Measurements from ENCODE around the gene NOXA1.
"Not testable (repeated sequence)": the region's sequence is repeated elsewhere in the genome, so short reads cannot be mapped to it uniquely, and the experiment has no call there.

NOXA1 gene, protein sequence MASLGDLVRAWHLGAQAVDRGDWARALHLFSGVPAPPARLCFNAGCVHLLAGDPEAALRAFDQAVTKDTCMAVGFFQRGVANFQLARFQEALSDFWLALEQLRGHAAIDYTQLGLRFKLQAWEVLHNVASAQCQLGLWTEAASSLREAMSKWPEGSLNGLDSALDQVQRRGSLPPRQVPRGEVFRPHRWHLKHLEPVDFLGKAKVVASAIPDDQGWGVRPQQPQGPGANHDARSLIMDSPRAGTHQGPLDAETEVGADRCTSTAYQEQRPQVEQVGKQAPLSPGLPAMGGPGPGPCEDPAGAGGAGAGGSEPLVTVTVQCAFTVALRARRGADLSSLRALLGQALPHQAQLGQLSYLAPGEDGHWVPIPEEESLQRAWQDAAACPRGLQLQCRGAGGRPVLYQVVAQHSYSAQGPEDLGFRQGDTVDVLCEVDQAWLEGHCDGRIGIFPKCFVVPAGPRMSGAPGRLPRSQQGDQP

DNA sequence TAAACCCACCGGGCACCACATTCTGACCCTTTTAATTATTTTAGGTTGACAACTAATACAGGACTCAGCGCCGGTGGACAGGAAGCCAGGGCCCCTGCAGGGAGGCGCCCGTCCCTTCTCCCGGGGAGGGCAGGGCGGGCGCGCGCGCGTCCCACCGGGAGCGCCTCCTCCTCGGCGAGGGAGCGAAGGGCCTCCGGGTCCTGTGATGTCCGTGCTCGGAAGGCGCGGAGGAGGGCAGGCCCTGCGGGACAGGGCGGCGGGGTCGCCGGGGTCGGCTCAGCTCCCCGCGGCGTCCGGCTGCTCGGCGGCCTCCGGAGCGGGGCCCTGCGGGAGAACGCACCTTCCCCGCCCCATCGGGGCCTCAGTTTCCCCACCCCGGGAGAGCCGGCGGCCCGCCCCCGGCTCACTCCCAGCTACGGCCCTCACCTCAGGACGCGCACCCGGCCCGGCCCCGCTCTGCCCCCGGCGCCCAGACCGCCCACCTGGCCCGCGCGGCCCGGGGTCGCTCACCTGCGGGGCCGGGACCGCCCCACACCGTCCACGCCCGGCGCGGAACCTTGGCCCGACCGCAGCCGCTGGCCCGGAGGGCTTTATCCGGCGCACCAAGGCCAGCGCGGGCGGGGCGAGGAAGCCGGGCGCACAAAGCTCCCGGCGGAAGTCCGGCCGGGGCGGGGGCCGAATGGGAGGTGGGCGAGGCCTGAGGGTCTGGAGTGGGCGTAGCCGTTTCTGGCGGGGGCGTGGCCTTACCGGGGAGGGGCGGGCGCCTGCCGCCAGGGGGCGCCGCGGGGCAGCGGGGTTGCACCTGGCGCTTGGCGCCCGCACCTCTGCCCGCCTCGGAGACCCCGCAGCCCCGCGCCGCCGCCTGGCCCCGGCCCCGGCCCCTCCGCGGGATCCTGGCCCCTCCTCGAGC lies at the start of gene NOXA1, which contains the start of gene EXD3:
TSS of gene NOXA1 (plus strand) at position 790 of the 910 bp plus-strand sequence. CDS start 137 bp downstream, outside the sequence.
TSS of gene EXD3 (minus strand) at position 559 of the 910 bp plus-strand sequence. CDS start 27,805 bp downstream, outside the sequence.
- DNase-seq, result peak; percentile 96

- no peak for DNase-seq
Measured at GRCh38 chr9:137373611-137373980, 49.6 kb upstream of the NOXA1 start.

- no peak for DNase-seq
Measured at GRCh38 chr9:137374131-137374845, 48.9 kb upstream of the NOXA1 start.

GRCh38 chr9:137375321-137376058 lies 47.7 kb upstream of the NOXA1 start:
- DNase-seq, result no peak

- no peak for DNase-seq
Measured at GRCh38 chr9:137376386-137376785, 46.8 kb upstream of the NOXA1 start.

- not testable (repeated sequence) for DNase-seq
Measured at GRCh38 chr9:137378688-137379410, 44.3 kb upstream of the NOXA1 start.

DNA sequence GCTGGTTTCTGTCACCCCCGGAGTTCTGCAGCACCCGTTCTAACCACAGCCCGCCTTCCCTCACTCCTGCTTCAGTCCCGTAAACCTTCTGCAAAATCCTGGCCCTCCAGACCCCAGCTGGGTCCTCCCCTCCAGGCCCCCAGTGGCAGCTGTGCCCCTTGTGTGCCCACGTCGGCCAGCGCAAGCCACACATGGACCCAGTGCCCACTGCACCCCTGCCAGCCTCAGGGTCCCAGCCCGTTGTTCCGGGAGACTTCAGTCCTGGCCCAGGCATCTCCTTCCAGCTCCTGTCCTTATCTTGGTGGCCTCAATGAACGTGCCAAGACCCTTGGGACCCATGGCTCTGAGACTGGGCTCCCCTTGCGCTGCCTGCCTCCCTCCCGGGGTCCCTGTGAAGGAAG lies 43.4 kb upstream of the NOXA1 start:
- no peak for DNase-seq

GRCh38 chr9:137380171-137380570 lies 43.0 kb upstream of the NOXA1 start:
- DNase-seq, result no peak

DNA sequence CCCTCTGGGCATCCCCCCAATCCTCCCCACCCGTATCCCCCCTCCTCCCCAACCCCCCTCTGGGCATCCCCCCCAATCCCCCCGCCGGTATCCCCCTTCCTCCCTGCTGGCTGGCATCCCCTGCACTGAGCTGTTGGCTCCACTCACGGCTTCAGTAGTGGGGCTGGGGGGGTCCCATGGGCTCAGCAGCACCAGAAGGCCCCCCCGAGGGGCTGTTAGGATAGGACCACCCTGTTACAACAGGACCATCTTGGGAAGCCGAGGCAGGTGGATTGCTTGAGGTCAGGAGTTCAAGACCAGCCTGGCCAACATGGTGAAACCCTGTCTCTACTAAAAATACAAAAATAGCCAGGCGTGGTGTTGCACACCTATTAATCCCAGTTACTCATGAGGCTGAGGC lies 42.6 kb upstream of the NOXA1 start:
- no peak for DNase-seq

GRCh38 chr9:137381501-137382443 lies 41.4 kb upstream of the NOXA1 start:
- no peak for DNase-seq

DNA sequence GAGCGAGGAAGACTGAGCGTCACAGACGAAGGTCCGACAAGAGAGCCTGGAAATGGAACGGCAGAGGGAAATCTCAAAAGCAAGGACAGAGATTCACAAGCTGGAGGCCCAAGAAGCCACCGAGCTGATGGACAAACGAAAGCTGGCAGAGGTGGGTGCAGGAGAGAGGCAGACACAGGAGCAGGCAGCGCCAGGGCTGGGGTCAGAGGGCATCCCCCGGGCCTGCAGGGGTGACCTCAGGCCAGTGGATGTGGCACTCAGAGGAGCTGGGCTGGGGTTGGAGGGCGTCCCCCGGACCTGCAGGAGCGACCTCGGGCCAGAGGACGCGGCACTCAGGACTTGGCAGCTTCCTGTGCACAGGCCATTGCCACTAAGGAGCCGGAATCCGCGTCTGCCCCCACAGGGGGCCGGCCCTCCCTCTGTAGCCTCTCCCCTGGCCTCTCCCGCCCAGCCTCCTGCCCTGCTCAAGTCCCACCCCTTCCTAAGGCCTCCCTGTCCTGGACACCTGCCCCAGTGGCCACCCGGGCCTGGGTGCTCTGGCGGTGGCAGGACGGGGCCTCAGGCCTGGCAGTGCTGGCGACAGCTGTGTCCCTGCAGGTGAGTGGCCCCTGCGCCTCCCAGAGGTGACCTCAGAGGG lies 40.6 kb upstream of the NOXA1 start:
- no peak for DNase-seq

DNA sequence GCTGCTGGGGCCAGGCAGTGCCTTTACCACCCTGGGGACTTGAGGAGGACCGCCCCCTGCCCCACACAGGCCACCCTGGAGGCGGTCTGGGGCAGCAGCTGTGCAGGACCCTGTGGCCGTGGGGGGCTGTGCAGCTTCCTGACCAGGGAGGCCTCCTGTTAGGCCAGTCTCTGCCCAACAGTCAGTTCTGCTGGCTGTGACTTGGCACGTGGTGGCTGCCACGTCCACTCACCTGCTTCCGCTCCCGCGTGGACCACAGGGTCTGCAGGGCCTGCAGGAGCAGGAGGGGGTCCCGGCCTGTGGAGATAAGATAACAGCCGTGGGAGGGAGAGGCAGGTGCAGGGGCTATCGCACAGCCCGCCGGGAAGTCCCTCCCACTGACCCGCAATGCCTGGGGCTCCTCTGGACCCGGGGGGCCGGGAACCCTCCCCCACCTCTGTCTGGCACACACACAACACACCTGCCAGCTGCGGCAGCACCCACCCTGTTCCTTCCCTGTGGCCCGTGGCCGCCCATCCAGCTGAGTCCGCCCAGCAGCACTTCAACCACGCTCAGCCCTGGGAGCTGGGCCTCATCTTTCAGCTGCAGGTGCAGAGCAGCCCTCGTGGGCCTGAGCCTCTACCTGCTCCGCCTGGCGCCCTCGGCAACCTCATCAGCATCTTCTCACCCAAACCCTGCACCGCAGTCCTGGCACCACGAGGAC lies 40.0 kb upstream of the NOXA1 start:
- no peak for DNase-seq

DNA sequence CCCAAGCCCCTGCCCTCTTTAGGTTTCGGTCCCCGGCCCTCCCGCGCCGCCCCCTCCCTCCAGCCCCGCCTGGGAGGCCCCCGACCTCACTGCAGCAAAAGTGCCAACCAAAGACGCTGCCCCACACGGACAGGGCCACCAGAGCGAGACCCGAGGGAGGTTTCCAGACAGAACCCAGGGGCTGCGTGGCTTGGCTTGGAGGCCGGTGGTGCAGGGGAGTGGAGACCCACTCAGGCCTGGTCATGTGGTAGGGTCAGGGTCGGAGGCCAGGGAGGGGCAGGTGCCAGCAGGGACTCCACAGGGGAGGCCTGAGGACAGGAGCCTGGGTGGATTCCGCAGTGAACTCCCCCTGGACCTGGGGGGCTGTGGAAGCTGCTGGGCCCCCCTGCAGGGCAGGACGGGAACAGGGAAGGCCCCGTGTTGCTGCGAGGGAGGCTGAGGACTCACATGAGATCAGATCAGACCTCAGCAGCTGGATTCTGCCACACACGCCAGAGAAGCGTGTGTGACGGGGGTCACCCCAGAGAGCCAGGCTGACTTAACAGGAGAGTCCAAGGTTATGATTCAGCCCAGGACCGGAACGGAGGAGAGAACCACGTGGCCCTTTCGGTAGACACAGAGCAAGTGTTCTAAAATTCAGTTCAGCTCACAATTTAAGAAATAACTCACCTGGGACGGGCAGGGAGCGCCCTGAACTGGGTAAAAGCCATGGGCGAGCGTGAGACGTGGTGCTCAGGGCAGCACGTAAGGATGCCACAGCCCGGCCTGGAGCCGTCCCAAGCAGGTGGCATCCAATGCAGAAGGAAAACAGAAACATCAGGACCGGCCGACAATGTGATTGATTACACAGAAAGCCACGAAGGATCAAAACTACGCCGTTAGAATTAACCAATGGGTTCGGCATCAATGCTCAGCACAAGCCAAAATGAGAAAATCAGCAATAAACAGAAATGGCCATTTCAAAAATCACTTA lies 39.1 kb upstream of the NOXA1 start:
- DNase-seq, result no peak

- DNase-seq, result no peak
Measured at GRCh38 chr9:137385061-137385655, 38.0 kb upstream of the NOXA1 start.

GRCh38 chr9:137386507-137387113 lies 36.6 kb upstream of the NOXA1 start:
- DNase-seq, result not testable (repeated sequence)

GRCh38 chr9:137387114-137387890 lies 35.9 kb upstream of the NOXA1 start:
- no peak for DNase-seq
